Measurements from ENCODE around the gene TMEM222.

GRCh38 chr1:27301052-27301422, 20.9 kb upstream of the TMEM222 start:
- TF ChIP-seq POLR2AphosphoS5 (IDR thresholded peaks at IDR 0.05; ENCODE audit: low read depth, low read length) (no peak), TAF1 (IDR thresholded peaks at IDR 0.05; ENCODE audit: borderline replicate concordance, insufficient read depth, low read length) (no peak), REST (IDR thresholded peaks at IDR 0.05; ENCODE audit: insufficient read depth in 1 of 2, low read depth in 2 of 2, low read length in 2 of 2) (no peak), FOXP2 (optimal IDR thresholded peaks at IDR 0.05; ENCODE audit: borderline replicate concordance, extremely low read depth, extremely low read length, insufficient read depth) (no peak), SIN3A (IDR thresholded peaks at IDR 0.05; ENCODE audit: borderline replicate concordance, insufficient read depth, low read length) (no peak)

Measured in PFSK-1 (cell line).